ENCODE measurements around the gene MITF.

MITF gene

DNA sequence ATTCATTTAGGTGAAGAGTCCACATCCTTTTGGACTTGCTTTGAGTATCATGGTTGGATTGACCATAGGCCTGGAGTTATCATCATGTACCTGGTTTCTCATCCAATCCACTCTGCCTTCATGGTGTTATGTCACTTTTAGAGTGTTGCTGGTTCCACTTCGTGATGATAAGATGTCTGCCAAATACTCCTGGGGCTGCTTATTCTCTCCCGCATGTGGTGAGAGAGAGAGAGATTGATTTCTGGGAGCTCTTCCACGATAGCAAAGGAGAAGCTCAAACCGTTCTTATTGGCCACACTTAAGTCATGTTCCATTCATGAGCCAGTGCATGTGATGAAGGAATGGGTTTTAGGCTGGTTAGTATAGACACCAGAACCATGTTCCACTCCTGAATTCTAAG lies 47.6 kb downstream of the MITF start:
- Histone ChIP-seq H2AK5ac (ENCODE audit: low read length, severe bottlenecking) (peak overlapping the region; percentile 93), H3K14ac (ENCODE audit: low read length in 2 of 2) (no peak overlapping the region), H3K4me3 (ENCODE audit: insufficient read depth in 1 of 2, low read depth in 1 of 2, low read length in 2 of 2) (peak overlapping the region in 1 of 2 experiments; percentile 21), H3K36me3 (ENCODE audit: control insufficient read depth in 1 of 2, insufficient read depth in 2 of 2, low read depth in 1 of 2, low read length in 2 of 2) (peaks cover 0 to 3% of the 10 kb centered on the region in 2 experiments), H3K23ac (ENCODE audit: low read length in 2 of 2) (no peak overlapping the region), H3K9ac (ENCODE audit: low read length) (peak overlapping the region; percentile 57), H4K91ac (ENCODE audit: low read length) (peak overlapping the region; percentile 86), H3K4ac (ENCODE audit: low read depth in 1 of 2, low read length in 2 of 2) (peak overlapping the region; percentile 45 to 80), H2BK12ac (ENCODE audit: low read length in 2 of 2) (peak overlapping the region; percentile 33 to 98), H4K8ac (ENCODE audit: low read length) (peak overlapping the region; percentile 69), H3K27ac (ENCODE audit: low read length, poor library complexity, severe bottlenecking) (peak overlapping the region; percentile 98), H2BK15ac (ENCODE audit: low read depth, poor library complexity, severe bottlenecking) (peak overlapping the region; percentile 23), H2BK5ac (ENCODE audit: low read depth, low read length, poor library complexity, severe bottlenecking) (peak overlapping the region; percentile 15), H3K4me2 (ENCODE audit: low read length, poor library complexity, severe bottlenecking) (peak overlapping the region; percentile 40), H2BK120ac (ENCODE audit: low read depth, low read length) (peak overlapping the region; percentile 85), H3K18ac (ENCODE audit: low read depth in 1 of 2, low read length in 2 of 2) (peak overlapping the region; percentile 58 to 95), H3K79me1 (replicated peaks; ENCODE audit: low read length, poor library complexity, severe bottlenecking) (peaks cover 8% of the 10 kb centered on the region), H3K9me3 (ENCODE audit: control insufficient read depth, low read length) (no peaks in the 10 kb centered on the region), H3K27me3 (ENCODE audit: control insufficient read depth in 1 of 2, insufficient read depth in 1 of 2, low read length in 2 of 2) (no peaks in the 10 kb centered on the region), H2AFZ (ENCODE audit: low read depth, low read length) (no peak overlapping the region), H3K4me1 (ENCODE audit: control insufficient read depth, insufficient read depth, low read depth, low read length) (peaks cover 9% of the 10 kb centered on the region)
- DNase-seq: no peak
- WGBS: 82% methylated on average over 4 of the region's 4 CpGs

DNA sequence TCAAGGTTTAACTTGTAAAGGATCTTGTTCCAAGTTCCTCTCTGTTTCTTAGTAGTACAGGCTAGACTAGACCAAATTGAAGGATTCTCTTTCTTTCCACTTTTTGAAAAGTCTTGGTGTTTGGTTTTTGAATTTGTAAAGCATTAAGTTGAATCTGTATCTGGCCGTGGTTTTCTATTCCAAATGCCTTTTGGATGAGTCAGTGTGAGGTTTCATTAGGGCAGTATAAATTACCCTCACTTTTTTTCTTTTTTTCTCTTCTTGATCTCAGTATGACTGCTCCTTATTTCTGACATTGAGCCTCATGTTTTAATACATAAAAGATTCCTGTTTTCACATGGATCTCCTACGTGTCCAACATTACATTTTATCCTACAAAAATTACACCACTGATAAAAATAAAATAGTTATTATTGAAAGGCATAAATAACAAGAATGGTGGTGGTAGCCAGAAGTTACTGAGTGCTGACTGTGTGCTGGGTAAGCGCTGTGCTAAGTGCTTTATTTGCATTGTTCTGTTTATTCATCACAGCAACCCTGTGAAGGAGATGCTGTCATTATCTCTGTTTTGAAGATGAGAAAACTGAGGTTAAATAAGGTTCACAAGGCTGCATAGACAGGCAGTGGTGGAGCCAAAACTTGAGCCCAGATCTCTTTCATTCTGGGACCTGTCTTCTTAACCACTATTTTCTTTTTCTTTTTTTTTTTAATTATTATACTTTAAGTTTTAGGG lies 48.3 kb downstream of the MITF start:
- H2AK5ac ChIP-seq (ENCODE audit: low read length, severe bottlenecking): peak overlapping the region; percentile 47
- peak; percentile 85 for DNase-seq
- H3K14ac ChIP-seq (ENCODE audit: low read length in 2 of 2): no peak overlapping the region
- H2BK15ac ChIP-seq (ENCODE audit: low read depth, poor library complexity, severe bottlenecking): no peak overlapping the region
- peak overlapping the region; percentile 2 to 97 for H2BK12ac ChIP-seq (ENCODE audit: low read length in 2 of 2)
- peak overlapping the region; percentile 75 for H4K8ac ChIP-seq (ENCODE audit: low read length)
- H4K91ac ChIP-seq (ENCODE audit: low read length): no peak overlapping the region
- H3K36me3 ChIP-seq (ENCODE audit: control insufficient read depth in 1 of 2, insufficient read depth in 2 of 2, low read depth in 1 of 2, low read length in 2 of 2): peaks cover 0 to 3% of the 10 kb centered on the region in 2 experiments
- H3K4ac ChIP-seq (ENCODE audit: low read depth in 1 of 2, low read length in 2 of 2): no peak overlapping the region
- peaks cover 8% of the 10 kb centered on the region for H3K4me1 ChIP-seq (ENCODE audit: control insufficient read depth, insufficient read depth, low read depth, low read length)
- no peaks in the 10 kb centered on the region for H3K9me3 ChIP-seq (ENCODE audit: control insufficient read depth, low read length)
- H3K18ac ChIP-seq (ENCODE audit: low read depth in 1 of 2, low read length in 2 of 2): peak overlapping the region in 1 of 2 experiments; percentile 11
- H3K79me1 ChIP-seq (replicated peaks; ENCODE audit: low read length, poor library complexity, severe bottlenecking): peaks cover 7% of the 10 kb centered on the region
- no peak overlapping the region for H2AFZ ChIP-seq (ENCODE audit: low read depth, low read length)
- peak overlapping the region; percentile 98 for H3K27ac ChIP-seq (ENCODE audit: low read length, poor library complexity, severe bottlenecking)
- H3K27me3 ChIP-seq (ENCODE audit: control insufficient read depth in 1 of 2, insufficient read depth in 1 of 2, low read length in 2 of 2): no peaks in the 10 kb centered on the region
- H2BK5ac ChIP-seq (ENCODE audit: low read depth, low read length, poor library complexity, severe bottlenecking): no peak overlapping the region
- peak overlapping the region; percentile 57 for H3K9ac ChIP-seq (ENCODE audit: low read length)
- WGBS: 3% methylated on average over 1 of the region's 3 CpGs
- H3K4me2 ChIP-seq (ENCODE audit: low read length, poor library complexity, severe bottlenecking): no peak overlapping the region
- H3K4me3 ChIP-seq (ENCODE audit: insufficient read depth in 1 of 2, low read depth in 1 of 2, low read length in 2 of 2): peak overlapping the region in 1 of 2 experiments; percentile 21
- H2BK120ac ChIP-seq (ENCODE audit: low read depth, low read length): no peak overlapping the region
- H3K23ac ChIP-seq (ENCODE audit: low read length in 2 of 2): no peak overlapping the region

DNA sequence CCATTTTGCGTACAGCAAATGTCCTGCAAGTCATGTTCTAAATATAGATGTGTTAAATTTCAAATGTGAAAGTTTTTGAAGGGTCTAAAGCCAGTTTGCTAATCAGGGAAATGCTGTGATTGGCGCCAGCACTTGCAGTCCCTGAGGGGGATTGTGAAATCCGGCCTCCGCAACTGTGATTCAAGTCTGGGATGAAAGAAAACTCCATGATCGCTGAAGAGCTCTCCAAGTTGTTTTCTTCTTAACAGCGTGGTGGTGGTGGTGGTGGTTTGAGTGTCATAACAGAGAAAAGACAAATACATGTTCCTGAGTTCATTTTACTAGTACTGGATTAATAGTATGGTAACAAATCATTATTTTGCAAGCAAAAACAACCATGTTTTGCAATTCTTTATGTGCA lies 51.8 kb downstream of the MITF start:
- H2BK120ac ChIP-seq (ENCODE audit: low read depth, low read length): no peak overlapping the region
- H3K4me1 ChIP-seq (ENCODE audit: control insufficient read depth, insufficient read depth, low read depth, low read length): peaks cover 6% of the 10 kb centered on the region
- no peak overlapping the region for H2BK12ac ChIP-seq (ENCODE audit: low read length in 2 of 2)
- no peaks in the 10 kb centered on the region for H3K9me3 ChIP-seq (ENCODE audit: control insufficient read depth, low read length)
- WGBS: 19% methylated on average over 5 of the region's 6 CpGs
- H3K4me2 ChIP-seq (ENCODE audit: low read length, poor library complexity, severe bottlenecking): peak overlapping the region; percentile 3
- no peak overlapping the region for H4K91ac ChIP-seq (ENCODE audit: low read length)
- DNase-seq: peak; percentile 96
- no peak overlapping the region for H3K14ac ChIP-seq (ENCODE audit: low read length in 2 of 2)
- H2BK15ac ChIP-seq (ENCODE audit: low read depth, poor library complexity, severe bottlenecking): no peak overlapping the region
- H3K79me1 ChIP-seq (replicated peaks; ENCODE audit: low read length, poor library complexity, severe bottlenecking): peaks cover 9% of the 10 kb centered on the region
- H2AK5ac ChIP-seq (ENCODE audit: low read length, severe bottlenecking): no peak overlapping the region
- H3K27ac ChIP-seq (ENCODE audit: low read length, poor library complexity, severe bottlenecking): peak overlapping the region; percentile 44
- no peak overlapping the region for H3K4ac ChIP-seq (ENCODE audit: low read depth in 1 of 2, low read length in 2 of 2)
- no peak overlapping the region for H2AFZ ChIP-seq (ENCODE audit: low read depth, low read length)
- H3K27me3 ChIP-seq (ENCODE audit: control insufficient read depth in 1 of 2, insufficient read depth in 1 of 2, low read length in 2 of 2): no peaks in the 10 kb centered on the region
- H3K9ac ChIP-seq (ENCODE audit: low read length): peak overlapping the region; percentile 76
- H4K8ac ChIP-seq (ENCODE audit: low read length): no peak overlapping the region
- peak overlapping the region in 1 of 2 experiments; percentile 60 for H3K4me3 ChIP-seq (ENCODE audit: insufficient read depth in 1 of 2, low read depth in 1 of 2, low read length in 2 of 2)
- H3K18ac ChIP-seq (ENCODE audit: low read depth in 1 of 2, low read length in 2 of 2): no peak overlapping the region
- H3K36me3 ChIP-seq (ENCODE audit: control insufficient read depth in 1 of 2, insufficient read depth in 2 of 2, low read depth in 1 of 2, low read length in 2 of 2): peaks cover 0 to 3% of the 10 kb centered on the region in 2 experiments
- H3K23ac ChIP-seq (ENCODE audit: low read length in 2 of 2): no peak overlapping the region
- H2BK5ac ChIP-seq (ENCODE audit: low read depth, low read length, poor library complexity, severe bottlenecking): no peak overlapping the region

DNA sequence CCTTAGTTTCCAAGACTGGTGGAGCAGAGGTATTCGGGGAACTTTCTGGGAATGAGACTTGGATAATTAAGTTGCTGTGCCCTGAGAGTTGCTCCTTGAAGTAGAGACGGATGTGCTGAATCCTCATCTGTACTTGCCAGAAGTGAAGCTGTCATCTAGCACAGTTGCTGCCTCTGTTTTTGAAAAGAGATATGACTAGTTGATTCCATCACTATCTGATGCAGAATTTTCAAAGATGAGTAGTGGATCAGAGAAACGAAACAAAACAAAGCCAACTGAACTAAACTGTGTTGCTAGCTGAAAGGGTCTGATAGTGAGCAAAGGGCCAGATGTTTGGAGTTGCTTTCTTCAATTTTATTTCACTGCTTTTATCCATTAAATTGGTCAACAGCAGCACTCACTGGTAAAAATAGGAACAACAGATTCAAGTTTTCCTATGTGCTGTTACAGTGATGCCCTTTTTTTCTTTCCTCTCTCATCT lies 52.7 kb downstream of the MITF start:
- WGBS: 28% methylated on average over 3 of the region's 3 CpGs
- H2BK15ac ChIP-seq (ENCODE audit: low read depth, poor library complexity, severe bottlenecking): no peak overlapping the region
- H3K27ac ChIP-seq (ENCODE audit: low read length, poor library complexity, severe bottlenecking): peak overlapping the region; percentile 44
- H2BK120ac ChIP-seq (ENCODE audit: low read depth, low read length): no peak overlapping the region
- no peak overlapping the region for H3K23ac ChIP-seq (ENCODE audit: low read length in 2 of 2)
- peaks cover 5% of the 10 kb centered on the region for H3K4me1 ChIP-seq (ENCODE audit: control insufficient read depth, insufficient read depth, low read depth, low read length)
- H3K14ac ChIP-seq (ENCODE audit: low read length in 2 of 2): no peak overlapping the region
- no peaks in the 10 kb centered on the region for H3K9me3 ChIP-seq (ENCODE audit: control insufficient read depth, low read length)
- H3K36me3 ChIP-seq (ENCODE audit: control insufficient read depth in 1 of 2, insufficient read depth in 2 of 2, low read depth in 1 of 2, low read length in 2 of 2): peaks cover 0 to 3% of the 10 kb centered on the region in 2 experiments
- peak; percentile 81 for DNase-seq
- peak overlapping the region in 1 of 2 experiments; percentile 64 for H2BK12ac ChIP-seq (ENCODE audit: low read length in 2 of 2)
- no peaks in the 10 kb centered on the region for H3K27me3 ChIP-seq (ENCODE audit: control insufficient read depth in 1 of 2, insufficient read depth in 1 of 2, low read length in 2 of 2)
- no peak overlapping the region for H3K4me2 ChIP-seq (ENCODE audit: low read length, poor library complexity, severe bottlenecking)
- peak overlapping the region in 1 of 2 experiments; percentile 60 for H3K4me3 ChIP-seq (ENCODE audit: insufficient read depth in 1 of 2, low read depth in 1 of 2, low read length in 2 of 2)
- H2BK5ac ChIP-seq (ENCODE audit: low read depth, low read length, poor library complexity, severe bottlenecking): no peak overlapping the region
- H2AK5ac ChIP-seq (ENCODE audit: low read length, severe bottlenecking): no peak overlapping the region
- no peak overlapping the region for H2AFZ ChIP-seq (ENCODE audit: low read depth, low read length)
- no peak overlapping the region for H4K91ac ChIP-seq (ENCODE audit: low read length)
- H3K4ac ChIP-seq (ENCODE audit: low read depth in 1 of 2, low read length in 2 of 2): no peak overlapping the region
- H3K79me1 ChIP-seq (replicated peaks; ENCODE audit: low read length, poor library complexity, severe bottlenecking): peaks cover 9% of the 10 kb centered on the region
- peak overlapping the region in 1 of 2 experiments; percentile 5 for H3K18ac ChIP-seq (ENCODE audit: low read depth in 1 of 2, low read length in 2 of 2)
- H4K8ac ChIP-seq (ENCODE audit: low read length): no peak overlapping the region
- peak overlapping the region; percentile 76 for H3K9ac ChIP-seq (ENCODE audit: low read length)
